GM20000 (cell line): ENCODE data around the gene PRICKLE2.

Experiments
- DNase-seq: peaks from one replicate; pipeline ENCODE4 v3.0.0; 2012; ENCODE audit warnings: low spot score
- CTCF ChIP-seq: IDR thresholded peaks from 2 replicates; pipeline ENCODE4 v1.5.1; 2012; ENCODE audit warnings: mild to moderate bottlenecking, control low read depth; ENCODE audit errors: extremely low read depth, missing control alignments

Gene PRICKLE2

GRCh38 chr3:64147211-64147610 lies 78.1 kb downstream of the PRICKLE2 start:
- no peak for DNase-seq
- no peak for TF ChIP-seq CTCF

GRCh38 chr3:64145438-64145837 lies 79.8 kb downstream of the PRICKLE2 start:
- TF ChIP-seq CTCF = no peak
- DNase-seq = no peak

GRCh38 chr3:64144241-64144900 lies 80.9 kb downstream of the PRICKLE2 start:
- no peak for DNase-seq
- TF ChIP-seq CTCF = no peak

GRCh38 chr3:64143409-64144130 lies 81.7 kb downstream of the PRICKLE2 start:
- DNase-seq = no peak
- no peak for TF ChIP-seq CTCF

- TF ChIP-seq CTCF = no peak
- no peak for DNase-seq
Observed at GRCh38 chr3:64141476-64141875, 83.8 kb downstream of the PRICKLE2 start.

- no peak for TF ChIP-seq CTCF
- DNase-seq = no peak
Observed at GRCh38 chr3:64140651-64141050, 84.6 kb downstream of the PRICKLE2 start.

GRCh38 chr3:64138656-64139375 lies 86.5 kb downstream of the PRICKLE2 start:
- no peak for TF ChIP-seq CTCF
- DNase-seq = no peak
